ENCODE data around the gene FAM185A.
"Not testable (repeated sequence)": the region's sequence is repeated elsewhere in the genome, so short reads cannot be mapped to it uniquely, and the experiment has no call there.

FAM185A gene

DNA sequence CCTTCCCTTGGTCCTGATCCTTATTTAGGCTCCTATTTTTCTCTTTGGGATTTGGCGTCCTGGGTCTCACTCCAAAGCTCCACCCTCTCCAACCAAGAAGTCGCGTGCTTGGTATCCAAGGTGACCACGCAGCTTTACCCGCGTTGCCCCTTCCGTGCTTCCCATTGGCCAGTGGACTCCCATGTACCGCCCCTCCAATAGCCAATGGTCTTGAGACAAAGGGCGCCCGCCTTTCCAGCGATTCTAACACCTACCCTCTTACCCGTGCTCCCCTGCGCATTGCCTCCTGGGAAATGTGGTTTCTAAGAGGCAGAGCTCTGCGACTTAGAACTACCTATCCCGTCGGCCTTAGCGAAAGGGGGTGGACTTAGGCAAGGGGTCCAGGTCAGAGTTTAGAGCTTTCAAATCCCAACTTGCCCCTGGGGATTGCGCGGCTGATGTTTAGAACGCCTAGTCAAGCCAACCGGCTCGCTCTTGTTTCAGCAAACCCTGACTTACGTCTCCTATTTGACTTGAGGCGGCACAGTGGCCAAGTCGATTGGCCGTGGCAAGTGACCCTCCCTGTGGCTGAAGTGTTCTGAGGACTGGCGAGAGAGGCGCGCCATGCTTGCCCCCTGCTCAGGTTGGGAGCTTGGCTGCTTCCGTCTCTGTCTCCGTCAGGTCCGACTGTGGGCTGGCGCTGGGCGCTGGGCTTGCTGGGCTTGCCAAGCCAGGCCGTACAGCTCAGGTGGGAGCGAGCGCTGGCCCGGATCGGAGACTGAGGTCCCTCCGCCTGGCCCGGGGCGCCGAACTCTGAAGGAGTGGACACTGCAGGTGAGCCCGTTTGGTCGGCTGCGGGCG is at the start of gene FAM185A:
Gene FAM185A (plus strand): TSS at position 395 of the 840 bp plus-strand sequence. CDS start 209 bp downstream, at position 604.
- peak; percentile 100 for DNase-seq

DNA sequence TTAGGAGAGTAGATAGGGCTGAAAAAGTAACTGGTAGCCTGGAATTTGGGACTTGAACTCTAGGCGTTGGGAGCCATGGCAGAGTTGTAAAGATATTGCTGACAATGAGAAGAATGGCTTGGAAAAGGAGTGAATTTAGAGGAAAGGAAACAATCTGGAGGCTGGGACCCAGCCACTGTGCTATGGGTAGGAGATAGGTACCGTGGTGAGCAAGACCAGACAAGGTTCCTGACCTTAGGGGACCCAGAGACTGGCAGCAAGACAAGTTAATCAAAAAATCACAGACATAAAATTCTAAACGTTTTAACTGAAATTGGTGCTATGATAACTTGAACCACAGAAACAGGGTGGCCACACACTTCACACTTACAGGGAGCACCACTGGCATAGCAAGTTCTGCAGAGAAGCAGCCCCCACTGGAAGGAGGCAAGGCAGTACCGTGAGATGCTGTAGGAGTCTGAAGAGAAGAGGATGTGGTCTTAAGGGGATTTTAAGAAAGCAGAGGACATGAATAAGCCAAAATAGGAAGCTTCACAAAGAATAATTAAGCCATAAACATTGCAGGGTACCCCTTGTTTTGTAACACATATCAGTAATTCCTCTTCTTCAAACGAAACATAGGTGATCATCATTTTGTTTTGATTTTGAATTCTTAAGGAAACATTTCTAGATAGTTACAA is 35.6 kb upstream of the FAM185A start:
- DNase-seq = peak; percentile 5

DNA sequence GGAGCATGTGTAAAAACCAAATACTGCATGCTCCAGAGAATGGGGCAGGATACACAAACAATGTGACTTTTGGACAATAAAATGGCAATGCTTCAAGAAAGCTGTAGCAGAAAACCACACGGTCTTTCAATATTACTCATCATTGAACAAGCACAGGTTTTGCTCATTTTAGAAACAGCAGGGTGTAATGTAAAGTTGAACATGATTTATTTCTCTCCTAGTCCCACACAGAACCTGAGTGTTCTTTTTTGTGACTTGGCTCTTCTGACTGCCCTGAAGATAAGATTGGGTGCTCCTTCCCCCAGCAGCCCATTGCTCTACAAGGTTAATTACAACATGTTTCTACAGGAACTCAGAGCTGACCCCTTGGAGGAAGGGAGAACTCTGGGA is 35.1 kb upstream of the FAM185A start:
- DNase-seq = not testable (repeated sequence)

DNA sequence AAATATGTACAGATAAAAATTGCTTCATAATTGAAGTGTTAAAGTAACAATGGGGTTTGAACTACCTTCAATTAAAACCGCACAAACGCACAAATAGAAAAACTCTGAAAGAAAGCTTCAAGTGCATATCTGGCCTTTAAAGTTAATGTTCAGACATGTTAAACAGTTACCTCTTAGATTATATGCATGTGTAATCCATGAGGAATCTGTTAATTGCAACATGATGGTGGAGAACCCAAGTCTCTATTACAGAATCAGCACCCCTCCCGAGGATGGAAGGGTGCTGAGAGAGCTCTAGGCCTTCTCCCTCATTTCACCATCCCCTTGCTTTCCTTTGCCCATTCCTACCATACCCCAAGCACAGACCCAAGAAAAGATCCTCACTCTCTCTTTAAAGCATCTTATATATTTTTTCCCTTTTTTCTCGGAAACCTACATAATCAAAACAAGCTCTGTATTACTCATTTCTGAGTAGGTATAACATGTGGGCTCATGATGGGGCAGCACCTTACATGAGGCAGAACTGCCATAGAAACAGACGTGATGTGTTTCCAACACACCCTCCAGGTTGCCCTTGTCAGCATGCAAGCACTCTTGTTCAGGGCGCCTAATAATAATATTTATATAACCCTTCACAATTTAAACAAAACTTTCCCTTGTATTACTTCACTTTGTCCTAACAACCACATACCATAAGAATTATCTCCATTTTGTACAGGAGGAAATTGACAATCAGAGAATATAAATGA is 33.9 kb upstream of the FAM185A start:
- DNase-seq = not testable (repeated sequence)

DNA sequence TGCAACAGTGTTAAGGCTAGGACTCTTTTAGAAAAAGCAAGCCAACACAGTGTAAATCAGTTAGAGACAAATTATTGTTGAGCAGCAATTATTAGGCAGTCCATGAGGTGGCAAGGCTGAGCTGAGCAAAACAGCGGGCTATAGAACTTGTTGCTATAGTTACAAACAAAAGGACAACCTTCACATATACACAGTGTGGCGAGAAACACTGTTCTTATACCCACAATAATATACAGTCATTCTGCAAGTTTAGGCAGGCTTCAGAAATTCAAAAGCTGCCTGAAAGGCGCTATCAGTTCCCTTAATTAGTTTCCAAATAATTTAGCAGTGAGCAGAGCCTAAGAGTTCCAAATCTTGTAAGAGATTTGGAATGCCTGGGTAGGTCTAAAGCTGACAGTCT is 33.1 kb upstream of the FAM185A start:
- not testable (repeated sequence) for DNase-seq

DNA sequence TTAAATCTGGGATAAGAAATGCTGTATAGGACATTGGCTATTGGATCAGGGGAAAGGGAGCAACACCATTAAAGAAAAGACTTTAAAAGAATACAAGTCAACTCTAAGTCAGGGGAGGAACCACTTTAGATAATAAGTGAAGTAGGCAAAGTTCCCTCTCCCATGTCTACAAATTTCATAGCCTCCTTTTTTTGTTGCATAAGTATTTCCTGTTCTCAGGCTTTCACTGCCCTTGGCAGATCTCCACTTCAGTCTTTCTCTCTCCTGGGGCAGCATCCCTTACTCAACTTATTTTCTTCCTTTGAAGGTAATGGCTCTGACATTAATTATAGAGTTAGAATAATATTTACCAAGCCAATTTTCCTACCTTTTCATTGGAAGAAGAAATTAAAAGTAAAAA is 30.3 kb upstream of the FAM185A start:
- DNase-seq = not testable (repeated sequence)

DNA sequence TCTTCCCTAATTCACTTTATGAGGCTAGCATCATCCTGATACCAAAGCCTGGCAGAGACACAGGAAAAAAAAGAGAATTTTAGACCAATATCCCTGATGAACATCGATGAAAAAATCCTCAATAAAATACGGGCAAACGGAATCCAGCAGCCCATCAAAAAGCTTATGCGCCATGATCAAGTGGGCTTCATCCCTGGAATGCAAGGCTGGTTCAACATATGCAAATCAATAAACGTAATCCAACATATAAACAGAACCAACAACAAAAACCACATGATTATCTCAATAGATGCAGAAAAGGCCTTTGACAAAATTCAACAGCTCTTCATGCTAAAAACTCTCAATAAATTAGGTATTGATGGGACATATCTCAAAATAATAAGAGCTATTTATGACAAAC is 22.6 kb upstream of the FAM185A start:
- not testable (repeated sequence) for DNase-seq

DNA sequence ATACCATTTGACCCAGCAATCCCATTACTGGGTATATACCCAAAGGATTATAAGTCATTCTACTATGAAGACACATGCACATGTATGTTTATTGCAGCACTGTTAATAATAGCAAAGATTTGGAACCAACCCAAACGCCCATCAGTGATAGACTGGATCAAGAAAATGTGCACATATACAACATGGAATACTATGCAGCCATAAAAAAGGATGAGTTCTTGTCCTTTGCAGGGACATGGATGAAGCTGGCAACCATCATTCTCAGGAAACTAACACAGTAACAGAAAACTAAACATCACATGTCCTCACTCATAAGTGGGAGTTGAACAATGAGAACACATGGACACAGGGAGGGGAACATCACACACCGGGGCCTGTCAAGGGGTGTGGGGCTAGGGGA is 19.1 kb upstream of the FAM185A start:
- DNase-seq = not testable (repeated sequence)

DNA sequence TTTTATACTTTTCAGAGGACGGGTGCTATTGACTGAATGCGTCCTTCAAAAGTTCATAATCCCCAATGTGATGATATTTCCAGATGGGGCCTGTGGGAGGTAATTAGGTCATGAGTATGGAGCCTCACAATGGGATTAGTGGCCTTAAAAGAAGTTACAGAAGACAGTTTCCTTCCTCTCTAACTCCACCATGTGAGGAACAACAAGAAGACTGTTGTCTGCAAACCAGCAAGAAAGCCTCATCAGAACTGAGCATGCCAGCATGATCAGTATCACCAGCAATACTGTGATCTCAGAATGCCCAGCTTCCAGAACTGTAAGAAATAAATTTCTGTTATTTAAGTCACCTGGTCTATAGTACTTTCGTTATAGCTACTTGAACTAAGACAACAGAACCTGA is 18.4 kb upstream of the FAM185A start:
- DNase-seq = not testable (repeated sequence)

DNA sequence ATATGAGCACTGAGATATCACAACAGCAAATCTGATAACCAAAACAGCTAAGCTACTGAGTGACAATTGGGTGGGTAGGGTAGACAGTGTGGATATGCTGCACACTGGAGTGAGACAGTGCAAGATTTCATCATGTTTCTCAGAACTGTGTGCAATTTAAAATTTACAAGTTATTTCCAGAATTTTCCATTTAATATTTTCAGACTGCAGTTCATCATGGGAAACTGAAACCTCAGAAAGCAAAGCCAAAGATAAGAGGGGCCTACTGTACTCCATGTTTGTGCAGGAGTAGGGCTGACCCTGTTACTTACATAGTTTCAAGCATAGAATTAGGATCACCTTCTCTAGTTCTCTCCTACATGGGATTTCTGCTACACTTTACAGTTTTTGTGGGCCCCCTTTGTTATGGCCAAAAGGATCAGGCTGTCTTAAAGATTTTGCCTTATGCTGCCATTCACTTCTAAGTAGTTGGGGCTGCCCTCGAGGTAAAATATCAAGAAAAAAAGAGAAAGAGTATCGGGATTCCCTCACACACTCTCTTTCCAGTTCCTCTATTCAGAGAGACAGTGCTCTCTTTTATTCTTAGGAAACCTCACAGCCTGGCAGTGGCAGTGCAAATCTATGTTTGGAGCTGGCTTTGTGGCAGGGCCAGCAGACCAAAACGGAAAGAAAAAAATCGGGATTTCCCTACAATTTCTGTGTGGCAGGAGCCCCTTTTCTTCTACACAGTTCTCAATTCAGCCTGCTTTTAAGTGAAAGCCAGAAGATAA is 6.6 kb upstream of the FAM185A start:
- DNase-seq = not testable (repeated sequence)

DNA sequence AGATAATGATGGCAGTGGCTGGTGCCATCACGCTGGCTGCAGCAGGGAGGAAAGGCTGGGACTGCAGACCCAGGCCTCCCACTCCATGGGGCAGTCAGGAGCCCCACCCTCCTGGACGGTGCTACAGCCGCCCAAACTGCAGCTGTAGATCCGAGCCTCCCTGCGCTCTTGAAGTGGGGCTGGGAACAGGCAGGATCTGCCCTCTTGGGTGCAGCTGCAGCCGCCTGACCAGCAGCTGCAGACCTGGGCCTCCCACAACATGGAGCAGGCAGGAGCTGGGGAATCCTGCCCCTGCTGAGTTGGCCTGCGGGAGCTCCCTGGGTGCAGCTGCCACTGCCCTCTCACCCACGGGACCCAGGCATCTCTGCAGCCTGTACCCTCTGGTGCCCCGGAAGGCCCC is 4.9 kb upstream of the FAM185A start:
- DNase-seq = not testable (repeated sequence)

DNA sequence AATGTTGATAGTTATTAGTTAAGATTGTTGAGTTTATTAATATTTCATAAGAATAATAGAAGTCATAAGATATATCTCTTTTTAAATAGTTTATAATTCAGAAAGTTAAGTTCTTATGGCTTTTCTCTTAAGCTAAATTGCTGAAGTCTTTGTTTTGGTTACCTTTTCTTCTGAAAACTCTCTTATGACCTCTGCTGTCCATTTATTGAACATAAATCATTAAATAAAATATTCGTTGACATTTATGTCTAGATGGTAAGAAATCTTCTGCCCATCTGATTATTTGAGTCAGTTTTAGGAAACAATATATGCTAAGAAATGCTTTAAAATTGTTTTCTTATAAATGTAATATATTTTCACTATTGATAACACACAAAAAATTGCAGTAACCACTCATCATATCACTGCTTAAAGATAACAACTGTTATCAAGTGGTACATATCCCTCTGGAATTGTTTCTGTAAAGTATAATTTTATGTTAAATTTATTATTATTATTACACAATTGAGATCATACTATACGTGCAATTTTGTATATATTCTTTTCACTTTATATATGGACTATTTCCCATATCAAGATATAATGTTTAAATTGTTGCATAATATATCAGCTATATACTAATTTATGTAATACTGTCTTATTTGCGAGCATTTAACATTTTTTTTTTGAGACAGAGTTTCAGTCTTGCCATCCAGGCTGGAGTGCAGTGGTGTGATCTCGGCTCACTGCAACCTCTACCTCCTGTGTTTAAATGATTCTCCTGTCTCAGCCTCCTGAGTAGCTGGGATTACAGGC is 3.1 kb upstream of the FAM185A start:
- peak; percentile 38 for DNase-seq

DNA sequence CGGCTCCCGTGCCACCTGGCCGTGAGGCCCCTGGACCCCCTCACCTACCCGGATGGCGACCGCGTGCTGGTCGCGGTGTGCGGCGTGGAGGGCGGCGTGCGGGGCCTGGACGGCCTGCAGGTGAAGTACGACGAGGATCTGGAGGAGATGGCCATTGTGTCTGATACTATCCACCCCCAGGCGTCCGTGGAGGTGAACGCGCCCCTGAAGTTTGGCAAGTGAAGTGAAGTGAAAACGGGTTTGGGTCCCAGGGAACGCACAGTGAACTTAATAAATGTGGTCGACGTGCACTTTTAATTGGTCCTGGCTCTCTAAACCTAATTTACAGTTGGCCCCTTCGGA is 617 bp downstream of the FAM185A start:
- DNase-seq = peak; percentile 6

DNA sequence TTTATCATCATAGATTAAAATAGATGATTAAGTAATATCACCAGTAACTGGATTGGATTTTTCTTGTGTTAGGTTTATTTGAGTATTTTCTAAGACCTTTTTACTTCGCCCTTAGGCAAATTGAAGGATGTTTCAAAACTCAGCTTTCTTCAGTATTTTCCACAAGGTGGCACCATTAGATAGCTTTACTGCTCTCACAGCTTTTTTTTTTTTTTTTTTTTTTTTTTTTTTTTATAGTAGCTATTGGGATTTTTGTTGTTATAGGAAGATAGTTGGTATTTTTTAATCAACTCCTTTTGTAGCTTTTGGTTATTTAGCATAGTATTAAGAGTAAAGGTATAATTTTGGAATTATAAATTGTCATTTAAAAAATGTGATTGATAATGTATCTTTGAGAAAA is 9.4 kb downstream of the FAM185A start:
- peak; percentile 19 for DNase-seq

DNA sequence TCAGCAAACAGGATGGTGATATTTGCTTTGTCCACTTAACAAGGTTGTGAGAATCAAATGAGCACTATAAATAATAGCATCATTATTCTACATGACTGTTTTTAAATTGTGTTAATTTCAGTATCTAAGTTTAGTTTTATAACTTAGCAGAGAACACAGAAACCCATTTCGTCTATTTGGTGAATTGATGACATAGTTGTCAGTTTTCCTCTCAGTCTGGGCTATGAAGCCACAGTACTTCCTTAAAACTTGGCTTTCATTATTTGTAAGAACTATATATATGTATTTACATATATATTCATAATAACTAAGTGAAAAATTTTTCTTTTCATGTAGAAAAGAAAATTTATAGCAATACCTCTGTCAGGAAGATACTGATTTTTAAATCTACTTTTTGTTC is 11.1 kb downstream of the FAM185A start:
- not testable (repeated sequence) for DNase-seq

DNA sequence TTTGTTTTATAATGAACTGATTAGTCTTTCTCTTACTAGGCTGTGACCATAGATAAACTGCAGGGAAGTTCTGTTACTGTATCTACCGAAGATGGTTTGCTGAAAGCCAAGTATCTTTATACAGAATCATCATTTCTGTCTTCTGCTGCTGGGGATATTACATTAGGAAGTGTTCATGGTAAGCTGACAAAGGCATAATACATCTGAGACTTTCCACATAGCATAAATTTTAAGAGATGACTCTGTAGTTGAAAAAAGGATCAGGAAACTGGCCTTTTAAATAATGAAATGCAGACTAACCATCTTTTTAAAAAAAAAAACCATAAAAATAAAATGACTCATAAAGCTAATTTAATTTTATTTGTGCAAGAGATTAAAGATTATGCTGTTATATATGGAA is 12.4 kb downstream of the FAM185A start:
- not testable (repeated sequence) for DNase-seq

DNA sequence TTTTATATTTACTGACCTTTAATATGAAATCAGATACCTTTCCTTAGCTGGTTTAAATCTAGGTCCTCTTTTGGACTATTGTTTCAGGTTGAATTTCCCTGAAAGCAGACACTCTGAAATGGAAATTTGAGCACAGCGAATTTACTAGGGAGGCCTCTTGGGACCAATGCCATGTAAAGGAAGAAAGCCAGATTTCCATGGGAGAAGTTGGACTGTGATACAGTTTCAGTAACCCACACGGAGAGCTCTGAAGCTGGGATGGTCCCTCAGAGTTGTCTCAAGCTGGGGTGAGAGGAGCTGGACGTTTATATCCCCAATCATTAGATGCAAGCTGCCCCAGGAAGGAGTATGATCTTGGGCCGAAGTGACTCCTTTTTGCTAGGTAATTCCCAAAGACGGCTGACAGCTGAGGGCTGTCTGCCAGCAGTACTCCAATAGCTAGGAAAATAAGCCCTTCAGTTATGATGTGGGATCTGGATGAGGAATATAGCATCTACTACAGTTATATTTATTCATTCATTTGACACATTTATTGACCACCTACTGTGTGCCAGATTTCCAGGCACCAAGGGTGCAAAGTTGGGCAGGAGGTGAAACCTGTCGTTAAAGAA is 14.6 kb downstream of the FAM185A start:
- not testable (repeated sequence) for DNase-seq

DNA sequence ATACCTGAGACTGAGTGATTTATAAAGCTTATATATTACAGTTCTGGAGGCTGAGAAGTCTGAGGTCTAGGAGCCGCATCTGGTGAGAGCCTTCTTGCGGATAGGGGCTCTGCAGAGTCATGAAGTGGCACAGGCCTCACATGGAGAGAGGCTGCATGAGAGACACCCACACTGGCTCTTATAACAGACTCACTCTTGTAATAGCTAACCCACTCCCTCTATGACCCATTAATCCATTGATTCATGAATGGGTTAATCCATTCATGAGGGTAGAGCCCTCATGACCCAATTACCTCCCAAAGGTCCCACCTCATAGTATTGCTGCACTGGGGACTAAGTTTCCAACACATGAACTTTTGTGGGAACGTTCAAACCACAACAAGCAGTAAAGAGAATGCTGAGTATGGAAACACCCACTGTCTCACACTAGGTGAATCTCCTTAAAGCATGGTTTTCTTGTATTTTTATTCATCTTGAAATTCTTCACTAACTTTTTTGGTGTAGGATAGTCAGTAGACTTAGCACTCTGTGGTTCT is 20.9 kb downstream of the FAM185A start:
- DNase-seq = not testable (repeated sequence)

DNA sequence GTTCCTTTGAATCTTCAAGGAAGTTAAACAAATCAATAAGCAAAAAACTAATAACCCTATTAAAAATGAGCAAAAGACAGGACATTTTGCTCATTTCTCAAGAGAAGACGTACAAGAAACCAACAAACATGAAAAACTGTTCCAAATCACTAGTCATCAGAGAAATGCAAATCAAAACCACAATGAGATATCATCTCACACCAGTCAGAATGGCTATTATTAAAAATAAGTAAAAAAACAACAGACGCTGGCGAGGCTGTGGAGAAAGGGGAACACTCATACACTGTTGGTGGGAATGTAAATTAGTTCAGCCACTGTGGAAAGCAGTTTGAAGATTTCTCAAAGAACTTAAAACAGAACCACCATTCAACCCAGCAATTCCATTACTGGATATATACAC is 21.7 kb downstream of the FAM185A start:
- not testable (repeated sequence) for DNase-seq

DNA sequence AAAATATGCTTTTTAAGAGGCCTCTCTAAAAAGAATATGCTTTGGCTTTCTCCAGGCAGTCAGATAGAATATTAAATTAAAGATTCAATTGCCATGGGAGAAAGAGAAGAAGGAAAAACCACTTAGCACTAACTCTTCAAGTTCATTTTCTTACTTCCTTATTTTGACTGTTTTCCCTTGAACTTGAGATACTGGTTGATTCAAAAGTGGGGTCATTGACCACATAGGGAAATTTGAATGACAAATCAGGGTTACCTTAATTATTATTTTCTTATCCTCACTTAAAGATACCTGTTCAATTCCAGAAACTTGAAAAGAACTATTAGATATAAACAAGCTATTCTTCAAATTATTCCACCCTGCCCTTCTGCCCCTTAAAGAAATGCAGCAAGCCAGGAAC is 27.4 kb downstream of the FAM185A start:
- not testable (repeated sequence) for DNase-seq

DNA sequence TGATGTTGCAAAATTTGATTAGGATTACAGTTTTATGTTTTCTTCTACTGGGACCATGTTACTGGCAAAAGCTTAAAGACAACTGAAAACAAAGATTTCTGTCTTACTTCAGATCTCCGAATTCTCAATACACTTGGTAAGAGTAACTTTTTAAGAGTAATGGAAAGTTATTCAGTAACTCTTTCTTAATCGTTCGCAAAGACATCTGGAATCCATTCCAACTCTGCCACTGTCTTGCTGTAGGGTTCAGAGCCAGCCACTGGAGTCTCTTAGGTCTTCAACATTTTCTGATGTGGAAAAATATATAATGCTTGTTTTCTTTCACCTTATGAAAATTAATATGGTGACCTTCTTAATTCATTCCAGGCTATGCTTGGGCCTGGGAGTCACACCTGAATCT is 29.9 kb downstream of the FAM185A start:
- not testable (repeated sequence) for DNase-seq
